K562 (cell line): Measurements from ENCODE around the gene INTS1. TPM values are rescaled to one million over a fixed set of nuclear protein-coding genes. Genes with fewer than 3 reads are reported as not detected.

Source experiments
- ATAC-seq: fragments of 200-7000 bp; cut with Tn5 transposase; 3 replicates; pipeline ENCODE4 v1.9.1; 2020; ENCODE audit warnings: moderate library complexity
- BruUV-seq: library from RNA; stranded (reverse); fragments of 400-500 nt; replicated peaks from 2 replicates; lab custom pipeline; 2021; lab: Mats Ljungman, UMichigan
- CTCF ChIA-PET: fragments of 300-600 bp; formaldehyde crosslinking; extraction: SDS; loops from one replicate; lab custom pipeline; 2021; ENCODE audit warnings: low intra/inter-chr PET ratio; lab: Yijun Ruan, JAX
- POLR2A ChIA-PET: fragments of 300-600, 350-650 bp; sonication (Branson Sonifier 250); formaldehyde crosslinking; extraction: SDS; loops from one replicate; lab custom pipeline; 2021; ENCODE audit warnings: antibody characterized with exemption, inconsistent platforms; lab: Yijun Ruan, JAX
- DNase-seq, 4 experiments: peaks; one replicate each; pipeline versions ENCODE4 v3.0.0 to v3.0.0-alpha.2; 2011 to 2018; ENCODE audit warnings: low spot score in 3 of 4, mixed read lengths in 3 of 4; ENCODE audit errors: extremely low read depth in 1 of 4
- FAIRE-seq: peaks from 2 replicates; lab custom pipeline; 2011; peaks lifted over from hg19 to GRCh38; lab: Jason Lieb, UNC
- H2AFZ ChIP-seq: 2 replicates; pipeline ENCODE4 v1.6.0; 2011; ENCODE audit warnings: low read depth, low read length, control low read depth, inconsistent platforms
- H3K27ac ChIP-seq: fragments of 200-600 bp; 3 replicates; pipeline ENCODE4 v1.8.0; 2011; ENCODE audit warnings: low read depth, mild to moderate bottlenecking, control low read depth, inconsistent platforms, low read length, moderate library complexity, mixed read lengths; ENCODE audit errors: extremely low read depth
- H3K27me3 ChIP-seq, 2 experiments: fragments of 300-600 bp in 1 of 2; 2 replicates in 1 of 2; 3 replicates in 1 of 2; pipeline versions ENCODE4 v1.6.0 to v1.8.0; 2011; ENCODE audit warnings: inconsistent platforms in 2 of 2, low read length in 2 of 2, mild to moderate bottlenecking in 1 of 2, mixed read lengths in 1 of 2, moderate library complexity in 1 of 2; ENCODE audit not compliant: control insufficient read depth in 2 of 2, insufficient read depth in 2 of 2
- H3K36me3 ChIP-seq: fragments of 300-600 bp; 3 replicates; pipeline ENCODE4 v1.8.0; 2011; ENCODE audit warnings: mild to moderate bottlenecking, low read length, inconsistent platforms; ENCODE audit not compliant: control insufficient read depth, insufficient read depth
- H3K4me1 ChIP-seq, 2 experiments: fragments of 200-600 bp in 1 of 2; replicated peaks in 1 of 2; 2 replicates in 1 of 2; 3 replicates in 1 of 2; pipeline versions ENCODE4 v1.5.1 to v1.8.0; 2011; ENCODE audit warnings: inconsistent platforms in 2 of 2, low read length in 2 of 2, mild to moderate bottlenecking in 1 of 2, mixed read lengths in 1 of 2, moderate library complexity in 1 of 2; ENCODE audit not compliant: control insufficient read depth in 2 of 2, insufficient read depth in 2 of 2
- H3K4me2 ChIP-seq: 2 replicates; pipeline ENCODE4 v1.6.1; 2011; ENCODE audit warnings: low read length, control low read depth, inconsistent platforms, mixed read lengths; ENCODE audit not compliant: insufficient read depth
- H3K4me3 ChIP-seq: fragments of 200-600 bp; sonication (generic), shearing (Covaris generic); 2 replicates; pipeline ENCODE4 v1.5.1; 2016; ENCODE audit warnings: control low read depth, inconsistent platforms
- H3K79me2 ChIP-seq: fragments of 200-600 bp; 3 replicates; pipeline ENCODE4 v1.8.0; 2011; ENCODE audit warnings: low read length, inconsistent platforms; ENCODE audit not compliant: control insufficient read depth, insufficient read depth
- H3K9ac ChIP-seq, 2 experiments: 2 replicates each; pipeline versions ENCODE4 v1.6.0 to v1.6.1; 2011; ENCODE audit warnings: low read depth in 2 of 2, low read length in 2 of 2, control low read depth in 1 of 2, inconsistent platforms in 1 of 2, mild to moderate bottlenecking in 1 of 2, mixed read lengths in 1 of 2; ENCODE audit not compliant: insufficient read depth in 1 of 2
- H3K9me1 ChIP-seq: one replicate; pipeline ENCODE4 v1.6.0; 2011; ENCODE audit warnings: inconsistent platforms, mild to moderate bottlenecking, low read length, moderate library complexity; ENCODE audit not compliant: control insufficient read depth, insufficient read depth
- H3K9me3 ChIP-seq: replicated peaks from 2 replicates; pipeline ENCODE4 v1.5.1; 2011; ENCODE audit warnings: low read depth, low read length, inconsistent platforms; ENCODE audit not compliant: control insufficient read depth, insufficient read depth
- H4K20me1 ChIP-seq: replicated peaks from 2 replicates; pipeline ENCODE4 v1.6.1; 2011; ENCODE audit warnings: low read length, inconsistent platforms, mixed read lengths; ENCODE audit not compliant: control insufficient read depth, insufficient read depth
- GATA2 ChIP-seq: sonication (generic); formaldehyde crosslinking; IDR thresholded peaks from 2 replicates; pipeline ENCODE4 v1.4.0; 2020; ENCODE audit warnings: mild to moderate bottlenecking, missing genetic modification reagents
- NFRKB ChIP-seq: fragments of 450-650 bp; IDR thresholded peaks from 2 replicates; pipeline ENCODE4 v1.6.1; 2016; ENCODE audit warnings: low read depth
- PHF20 ChIP-seq: fragments of 450-650 bp; IDR thresholded peaks from 2 replicates; pipeline ENCODE4 v1.6.1; 2018; ENCODE audit not compliant: partially characterized antibody
- POLR3A ChIP-seq: IDR thresholded peaks from 2 replicates; pipeline ENCODE4 v1.6.1; 2011; ENCODE audit warnings: borderline replicate concordance, mild to moderate bottlenecking, moderate library complexity; ENCODE audit not compliant: insufficient read length, insufficient read depth; ENCODE audit errors: extremely low read depth
- PRMT5 ChIP-seq: sonication (generic); formaldehyde crosslinking; IDR thresholded peaks from 2 replicates; pipeline ENCODE4 v1.5.0; 2020; ENCODE audit warnings: missing genetic modification reagents
- RBM17 ChIP-seq: fragments of 200-400 bp; formaldehyde crosslinking; IDR thresholded peaks from 2 replicates; pipeline ENCODE4 v1.6.1; 2017; ENCODE audit warnings: low read depth, mild to moderate bottlenecking, low read length, borderline replicate concordance
- ZKSCAN8 ChIP-seq: fragments of 200-800 bp; sonication (Bioruptor generic); IDR thresholded peaks from 2 replicates; pipeline ENCODE4 v1.6.1; 2016; ENCODE audit warnings: missing genetic modification characterization, missing compliant biosample characterization
- ZNF124 ChIP-seq: sonication (generic); formaldehyde crosslinking; IDR thresholded peaks from 2 replicates; pipeline ENCODE4 v1.8.1; 2022; ENCODE audit warnings: missing genetic modification reagents
- ZNF274 ChIP-seq: IDR thresholded peaks from 2 replicates; pipeline ENCODE4 v1.6.1; 2011; ENCODE audit warnings: low read depth, mild to moderate bottlenecking, low read length, moderate library complexity, borderline replicate concordance
- WGBS: fragments of 100-300 bp; shearing (Covaris generic); methylation state at CpG from one replicate; pipeline ENCODE4 v1.1.6; 2016; ENCODE audit warnings: low coverage, mixed read lengths; ENCODE audit not compliant: insufficient coverage; ENCODE audit errors: missing lambda C conversion rate; 5-methylcytosine and 5-hydroxymethylcytosine counted together
- in situ Hi-C: fragments of 300-500 bp; cut with MboI; formaldehyde crosslinking; loops from 4 replicates; pipeline ENCODE4 v1.15.0; 2018; ENCODE audit warnings: inconsistent platforms, mixed read lengths
- intact Hi-C: fragments of 100-400 bp; cut with micrococcal nuclease; formaldehyde crosslinking; loops from 2 replicates; pipeline ENCODE4 v1.14.2; 2022
- polyA plus RNA-seq, 8 experiments: library from polyadenylated mRNA; depleted of rRNA in 4 of 8; stranded (reverse) in 5 of 8; unstranded in 3 of 8; fragments of >200 nt; fragmentation: Nextera tagmentation in 2 of 8; fragmentation: Illumina TruSeq in 1 of 8; extraction: Ambion mirVana in 2 of 8; extraction: Trizol in 1 of 8; gene quantifications; 2 replicates each; pipeline versions ENCODE4 v1.2.1 to v1.2.3, GENCODE V29; 2011 to 2014; ENCODE audit warnings: inconsistent platforms in 1 of 8, missing spikeins in 1 of 8
- total RNA-seq, 7 experiments: library from RNA; depleted of rRNA in 6 of 7; stranded (reverse); fragments of >200 nt in 6 of 7; fragmentation: Illumina TruSeq in 2 of 7; extraction: Trizol in 2 of 7; gene quantifications; 2 replicates each; pipeline versions ENCODE4 v1.2.1 to v1.2.3, GENCODE V29; 2011 to 2021; ENCODE audit warnings: low replicate concordance in 1 of 7
- TF ChIP-seq, protein P1 (sequence below): sonication (generic); formaldehyde crosslinking; IDR thresholded peaks from 2 replicates; pipeline ENCODE4 v1.8.0; 2022; ENCODE audit warnings: missing genetic modification reagents, mild to moderate bottlenecking, moderate library complexity, borderline replicate concordance

INTS1 gene
- total and polyA plus RNA-seq, 9 of the 15 experiments (the other 6 are each of a cell fraction or from before 2014, with no cell fraction given) = 0.34 to 119 (median 18.5) TPM

DNA sequence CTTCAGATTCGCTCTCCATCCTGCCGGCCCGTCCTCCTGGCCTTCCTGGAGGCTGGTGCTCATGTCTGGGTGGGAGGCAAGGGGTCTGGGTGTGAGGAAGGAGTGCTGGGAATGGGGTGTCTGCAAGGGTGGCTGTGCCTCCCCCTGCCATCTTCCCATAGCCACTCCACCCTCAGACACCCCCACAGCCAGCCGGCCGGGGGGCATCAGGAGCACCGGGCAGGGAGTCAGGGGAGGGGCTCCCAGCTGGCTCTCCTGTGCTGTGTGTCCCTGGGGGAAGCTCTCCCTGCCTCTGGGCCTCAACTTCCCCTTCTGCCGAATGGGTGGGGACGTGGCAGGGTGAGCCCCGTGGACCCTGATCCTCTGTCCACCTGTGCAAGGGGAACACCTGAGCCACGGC lies 63.6 kb downstream of the INTS1 start:
- Histone ChIP-seq H2AFZ (no peak overlapping the region), H4K20me1 (no peaks in the 10 kb centered on the region), H3K27ac (no peak overlapping the region), H3K27me3 (no peaks in the 10 kb centered on the region), H3K79me2 (no peaks in the 10 kb centered on the region; the same call in 1 of the 3 replicates), H3K4me1 (peaks cover 0 to 56% of the 10 kb centered on the region in 2 experiments; a peak in 2 of 5 replicates), H3K4me3 (no peak overlapping the region), H3K4me2 (no peak overlapping the region), H3K36me3 (peaks cover 94% of the 10 kb centered on the region), H3K9me1 (no peaks in the 10 kb centered on the region), H3K9me3 (no peaks in the 10 kb centered on the region), H3K9ac (no peak overlapping the region; a peak in 1 of 4 replicates)
- CTCF ChIA-PET = interaction anchor here (0.6 to 0.7 kb wide), 2 partner anchors 34 to 673 kb away, joined by 3 read pairs; no protein-coding TSS in a partner anchor
- no TSS peak for BruUV-seq
- in situ Hi-C loops = no loop called here
- no peak for DNase-seq
- intact Hi-C loops = no loop called here
- 100% methylated on average over 4 of the region's 10 CpGs for WGBS
- no peak for ATAC-seq
- POLR2A ChIA-PET = no interaction called here
- TF ChIP-seq ZNF274 (no peak), ZKSCAN8 (CRISPR knock-in tag) (peak; percentile 53; the same call in 1 of the 2 replicates)
- FAIRE-seq = no peak

- Histone ChIP-seq H3K4me2 (no peak overlapping the region), H3K9me1 (no peaks in the 10 kb centered on the region), H3K9me3 (no peaks in the 10 kb centered on the region), H3K27me3 (no peaks in the 10 kb centered on the region), H3K36me3 (peaks cover 91% of the 10 kb centered on the region), H3K27ac (no peak overlapping the region), H3K4me3 (no peak overlapping the region), H3K79me2 (no peaks in the 10 kb centered on the region; the same call in 1 of the 3 replicates), H3K9ac (no peak overlapping the region), H2AFZ (no peak overlapping the region), H3K4me1 (peaks cover 0 to 53% of the 10 kb centered on the region in 2 experiments; a peak in 2 of 5 replicates), H4K20me1 (no peaks in the 10 kb centered on the region)
- CTCF ChIA-PET = interaction anchor here (1.2 kb wide), 1 partner anchor 34 kb away, joined by 7 read pairs; no protein-coding TSS in a partner anchor
- FAIRE-seq = peak; percentile 71
- WGBS = 79% methylated on average over 18 of the region's 31 CpGs
- intact Hi-C loops = no loop called here
- DNase-seq = peak in 1 of 4 experiments; percentile 35
- no TSS peak for BruUV-seq
- POLR2A ChIA-PET = interaction anchor here (1.1 to 1.2 kb wide), 2 partner anchors 12 to 35 kb away, joined by 3 to 4 read pairs; no protein-coding TSS in a partner anchor
- peak; percentile 72 for ATAC-seq
- in situ Hi-C loops = no loop called here
- TF ChIP-seq NFRKB = peak; percentile 62; the same call in 1 of the 2 replicates
- TF ChIP-seq ZNF124 (CRISPR knock-in tag) = no peak
- no peak for TF ChIP-seq GATA2 (CRISPR knock-in tag)
- TF ChIP-seq PHF20 = peak; percentile 77
- TF ChIP-seq, protein P1, sequence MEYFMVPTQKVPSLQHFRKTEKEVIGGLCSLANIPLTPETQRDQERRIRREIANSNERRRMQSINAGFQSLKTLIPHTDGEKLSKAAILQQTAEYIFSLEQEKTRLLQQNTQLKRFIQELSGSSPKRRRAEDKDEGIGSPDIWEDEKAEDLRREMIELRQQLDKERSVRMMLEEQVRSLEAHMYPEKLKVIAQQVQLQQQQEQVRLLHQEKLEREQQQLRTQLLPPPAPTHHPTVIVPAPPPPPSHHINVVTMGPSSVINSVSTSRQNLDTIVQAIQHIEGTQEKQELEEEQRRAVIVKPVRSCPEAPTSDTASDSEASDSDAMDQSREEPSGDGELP (CRISPR knock-in tag) = no peak
- TF ChIP-seq PRMT5 = no peak
- no peak for TF ChIP-seq POLR3A
- no peak for TF ChIP-seq RBM17
Measured at GRCh38 chr7:1439373-1440363, 64.5 kb downstream of the INTS1 start.
